ENCODE data around the gene TPD52L2. TPM values are rescaled to one million over a fixed set of nuclear protein-coding genes. Genes with fewer than 3 reads are reported as not detected.
"Not testable (repeated sequence)": the region's sequence is repeated elsewhere in the genome, so short reads cannot be mapped to it uniquely, and the experiment has no call there.

TPD52L2 gene
- polyA plus RNA-seq, 4 donors = 78.5 to 99.6 (median 85.4) TPM

- no peak for DNase-seq (ENCODE audit: low read depth in 4 of 4, low spot score in 3 of 4)
Measured at GRCh38 chr20:63926298-63926697, 61.2 kb downstream of the TPD52L2 start.

GRCh38 chr20:63929071-63929470, 64.0 kb downstream of the TPD52L2 start:
- no peak for DNase-seq (ENCODE audit: low read depth in 4 of 4, low spot score in 3 of 4)

GRCh38 chr20:63929473-63929883, 64.4 kb downstream of the TPD52L2 start:
- not testable (repeated sequence) for DNase-seq (ENCODE audit: low read depth in 4 of 4, low spot score in 3 of 4)

GRCh38 chr20:63930971-63931553, 66.0 kb downstream of the TPD52L2 start:
- no peak for DNase-seq (ENCODE audit: low read depth in 4 of 4, low spot score in 3 of 4)

GRCh38 chr20:63931735-63932134, 66.7 kb downstream of the TPD52L2 start:
- no peak for DNase-seq (ENCODE audit: low read depth in 4 of 4, low spot score in 3 of 4)

- no peak for DNase-seq (ENCODE audit: low read depth in 4 of 4, low spot score in 3 of 4)
Measured at GRCh38 chr20:63932606-63933160, 67.6 kb downstream of the TPD52L2 start.

GRCh38 chr20:63933646-63934045, 68.6 kb downstream of the TPD52L2 start:
- DNase-seq (ENCODE audit: low read depth in 4 of 4, low spot score in 3 of 4) = no peak

- DNase-seq (ENCODE audit: low read depth in 4 of 4, low spot score in 3 of 4) = no peak
Measured at GRCh38 chr20:63934271-63935068, 69.4 kb downstream of the TPD52L2 start.

- no peak for DNase-seq (ENCODE audit: low read depth in 4 of 4, low spot score in 3 of 4)
Measured at GRCh38 chr20:63935447-63935846, 70.4 kb downstream of the TPD52L2 start.

- DNase-seq (ENCODE audit: low read depth in 4 of 4, low spot score in 3 of 4) = no peak
Measured at GRCh38 chr20:63937596-63937995, 72.5 kb downstream of the TPD52L2 start.

- DNase-seq (ENCODE audit: low read depth in 4 of 4, low spot score in 3 of 4) = no peak
Measured at GRCh38 chr20:63939061-63939935, 74.2 kb downstream of the TPD52L2 start.

- DNase-seq (ENCODE audit: low read depth in 4 of 4, low spot score in 3 of 4) = no peak
Measured at GRCh38 chr20:63940071-63940471, 75.0 kb downstream of the TPD52L2 start.

- DNase-seq (ENCODE audit: low read depth in 4 of 4, low spot score in 3 of 4) = no peak
Measured at GRCh38 chr20:63940472-63941266, 75.6 kb downstream of the TPD52L2 start.

Other genes starting within 250 kb of the TPD52L2 start
- gene GMEB2, start 238.2 kb upstream of the TPD52L2 start, polyA plus RNA-seq (ENCODE audit: insufficient read length in 4 of 4) = 10 to 100 TPM in 1 of 4 donors, 1 to 10 TPM in 3; 8.9 to 13.8 (median 9.3) TPM
- gene STMN3, start 211.8 kb upstream of the TPD52L2 start, polyA plus RNA-seq (ENCODE audit: insufficient read length in 4 of 4) = 10 to 100 TPM; 25.5 to 61.2 (median 31.3) TPM
- 10 to 100 TPM; 16.3 to 21.0 (median 18.3) TPM for gene RTEL1, start 207.0 kb upstream of the TPD52L2 start, polyA plus RNA-seq (ENCODE audit: insufficient read length in 4 of 4)
- gene TNFRSF6B, start 168.6 kb upstream of the TPD52L2 start, polyA plus RNA-seq (ENCODE audit: insufficient read length in 4 of 4) = 1 to 10 TPM in 3 of 4 donors, under 1 TPM in 1; 0.67 to 2.6 (median 1.6) TPM
- 10 to 100 TPM; 28.0 to 38.1 (median 33.5) TPM for gene ARFRP1, start 157.3 kb upstream of the TPD52L2 start, polyA plus RNA-seq (ENCODE audit: insufficient read length in 4 of 4)
- gene ZGPAT, start 157.2 kb upstream of the TPD52L2 start, polyA plus RNA-seq (ENCODE audit: insufficient read length in 4 of 4) = 10 to 100 TPM; 15.1 to 26.0 (median 17.0) TPM
- gene LIME1, start 128.6 kb upstream of the TPD52L2 start, polyA plus RNA-seq (ENCODE audit: insufficient read length in 4 of 4) = 10 to 100 TPM in 1 of 4 donors, 1 to 10 TPM in 3; 4.0 to 14.9 (median 5.0) TPM
- gene SLC2A4RG, start 125.5 kb upstream of the TPD52L2 start, polyA plus RNA-seq (ENCODE audit: insufficient read length in 4 of 4) = 100 to 1,000 TPM in 1 of 4 donors, 10 to 100 TPM in 3; 65.3 to 134 (median 70.1) TPM
- 10 to 100 TPM; 16.1 to 23.2 (median 18.9) TPM for gene ZBTB46, start 34.0 kb upstream of the TPD52L2 start, polyA plus RNA-seq (ENCODE audit: insufficient read length in 4 of 4)
- gene ABHD16B, start 3.8 kb upstream of the TPD52L2 start, polyA plus RNA-seq (ENCODE audit: insufficient read length in 4 of 4) = not detected
- 10 to 100 TPM; 23.1 to 32.3 (median 29.0) TPM for gene DNAJC5, start 29.9 kb downstream of the TPD52L2 start, polyA plus RNA-seq (ENCODE audit: insufficient read length in 4 of 4)
- 10 to 100 TPM; 37.1 to 69.4 (median 43.9) TPM for gene UCKL1, start 91.1 kb downstream of the TPD52L2 start, polyA plus RNA-seq (ENCODE audit: insufficient read length in 4 of 4)
- gene ZNF512B, start 104.7 kb downstream of the TPD52L2 start, polyA plus RNA-seq (ENCODE audit: insufficient read length in 4 of 4) = 10 to 100 TPM; 20.5 to 33.3 (median 27.9) TPM
- 10 to 100 TPM in 1 of 4 donors, 1 to 10 TPM in 3; 4.2 to 12.7 (median 7.2) TPM for gene SAMD10, start 114.4 kb downstream of the TPD52L2 start, polyA plus RNA-seq (ENCODE audit: insufficient read length in 4 of 4)
- gene PRPF6, start 115.9 kb downstream of the TPD52L2 start, polyA plus RNA-seq (ENCODE audit: insufficient read length in 4 of 4) = 10 to 100 TPM; 60.4 to 89.4 (median 83.3) TPM
- gene C20orf204, start 170.9 kb downstream of the TPD52L2 start, polyA plus RNA-seq (ENCODE audit: insufficient read length in 4 of 4) = 1 to 10 TPM in 1 of 4 donors, under 1 TPM in 3; 0.37 to 1.4 (median 0.77) TPM
- 10 to 100 TPM in 1 of 4 donors, 1 to 10 TPM in 3; 5.7 to 13.6 (median 8.1) TPM for gene SOX18, start 184.4 kb downstream of the TPD52L2 start, polyA plus RNA-seq (ENCODE audit: insufficient read length in 4 of 4)
- 10 to 100 TPM; 63.9 to 97.6 (median 77.2) TPM for gene TCEA2, start 197.9 kb downstream of the TPD52L2 start, polyA plus RNA-seq (ENCODE audit: insufficient read length in 4 of 4)
- gene RGS19, start 214.2 kb downstream of the TPD52L2 start, polyA plus RNA-seq (ENCODE audit: insufficient read length in 4 of 4) = 1 to 10 TPM; 3.9 to 9.1 (median 6.9) TPM
- gene OPRL1, start 214.8 kb downstream of the TPD52L2 start, polyA plus RNA-seq (ENCODE audit: insufficient read length in 4 of 4) = 1 to 10 TPM in 3 of 4 donors, under 1 TPM in 1; 0.64 to 1.5 (median 1.2) TPM
- under 1 TPM in 2 of 4 donors, not detected in 2; 0.17 to 0.21 TPM for gene LKAAEAR1, start 219.1 kb downstream of the TPD52L2 start, polyA plus RNA-seq (ENCODE audit: insufficient read length in 4 of 4)
- gene NPBWR2, start 242.3 kb downstream of the TPD52L2 start, polyA plus RNA-seq (ENCODE audit: insufficient read length in 4 of 4) = not detected